Lung (tissue), 12 donors: ENCODE measurements around the gene SLC25A27. TPM values are rescaled to one million over a fixed set of nuclear protein-coding genes. Genes with fewer than 3 reads are reported as not detected.

ENCODE experiments used
- ATAC-seq: fragments of 200-7000 bp; cut with Tn5 transposase; one replicate; pipeline ENCODE4 v1.9.1; 2020; ENCODE audit warnings: moderate number of reproducible peaks; ENCODE audit not compliant: insufficient read depth, low FRiP score
- DNase-seq, 3 donors: peaks; one replicate each; pipeline ENCODE4 v3.0.0-alpha.2; 2013 to 2017
- H3K27ac ChIP-seq, 2 donors: one replicate each; pipeline ENCODE4 v1.5.1; 2013; ENCODE audit warnings: mild to moderate bottlenecking in 2 of 2, moderate library complexity in 2 of 2, control low read depth in 1 of 2, inconsistent platforms in 1 of 2, low read depth in 1 of 2, low read length in 1 of 2
- H3K27me3 ChIP-seq, 3 donors: one replicate each; pipeline ENCODE4 v1.5.1; 2013; ENCODE audit warnings: low read length in 2 of 3; ENCODE audit not compliant: control insufficient read depth in 3 of 3, insufficient read depth in 3 of 3
- H3K36me3 ChIP-seq, 4 donors: one replicate each; pipeline ENCODE4 v1.5.1; 2013; ENCODE audit warnings: low read length in 4 of 4, mild to moderate bottlenecking in 1 of 4, moderate library complexity in 1 of 4; ENCODE audit not compliant: control insufficient read depth in 4 of 4, insufficient read depth in 4 of 4
- H3K4me1 ChIP-seq, 5 donors: one replicate each; pipeline ENCODE4 v1.5.1; 2013; ENCODE audit warnings: low read length in 5 of 5, mild to moderate bottlenecking in 2 of 5, moderate library complexity in 1 of 5; ENCODE audit not compliant: control insufficient read depth in 5 of 5, insufficient read depth in 5 of 5
- H3K4me3 ChIP-seq: one replicate; pipeline ENCODE4 v1.5.1; 2013; ENCODE audit warnings: mild to moderate bottlenecking, control low read depth, moderate library complexity
- H3K9ac ChIP-seq, 2 donors: one replicate each; pipeline ENCODE4 v1.5.1; 2013; ENCODE audit warnings: low read length in 2 of 2, control low read depth in 1 of 2; ENCODE audit not compliant: insufficient read depth in 1 of 2
- H3K9me3 ChIP-seq, 4 donors: one replicate each; pipeline ENCODE4 v1.5.1; 2013; ENCODE audit warnings: low read length in 3 of 4, mild to moderate bottlenecking in 1 of 4, moderate library complexity in 1 of 4; ENCODE audit not compliant: control insufficient read depth in 4 of 4, insufficient read depth in 3 of 4
- CTCF ChIP-seq: IDR thresholded peaks from 2 replicates; pipeline ENCODE4 v1.5.1; 2012; ENCODE audit warnings: mild to moderate bottlenecking; ENCODE audit errors: control extremely low read depth, extremely low read depth
- WGBS, 2 donors: extraction: QIAGEN DNeasy Blood & Tissue Kit; methylation state at CpG; one replicate each; pipeline ENCODE4 v1.1.7; 2013; 5-methylcytosine and 5-hydroxymethylcytosine counted together
- polyA plus RNA-seq, 2 donors: library from polyadenylated mRNA; stranded (reverse); fragments of 200-250 nt; gene quantifications; one replicate each; pipeline ENCODE4 v1.2.1, GENCODE V29; 2013
- total RNA-seq, 2 donors: library from RNA; depleted of rRNA in 1 of 2; stranded (reverse); fragments of >200 nt in 1 of 2; gene quantifications; one replicate each; pipeline ENCODE4 v1.2.1, GENCODE V29; 2014 to 2021
- donor health status: control.
- donor health status: control.
- donor health status: Bipolar disorder and iron deficiency.
- donor health status: healthy.
- donor health status: DM: yes; HTN: yes; CAD: no.

The SLC25A27 gene
- total and polyA plus RNA-seq, 4 donors, result 2.9 to 99.3 (median 12.2) TPM

- no peak overlapping the region for H3K4me3 ChIP-seq
- H3K9me3 ChIP-seq, result no peaks in the 10 kb centered on the region
- WGBS, 2 donors, result 24 to 33% methylated on average over 8 of the region's 8 CpGs
- peaks cover 0 to 25% (median 0%) of the 10 kb centered on the region in 5 donors for H3K4me1 ChIP-seq
- no peaks in the 10 kb centered on the region for H3K36me3 ChIP-seq
- DNase-seq (peak in 2 of 3 donors; percentile 63 to 72), ATAC-seq (no peak)
- TF ChIP-seq CTCF, result no peak
- peak overlapping the region; percentile 80 to 93 for H3K9ac ChIP-seq
- peak overlapping the region in 1 of 2 donors; percentile 81 for H3K27ac ChIP-seq
- no peaks in the 10 kb centered on the region for H3K27me3 ChIP-seq
Measured at GRCh38 chr6:46651816-46652215, 959 bp upstream of the SLC25A27 start.

- Histone ChIP-seq H3K9ac (peak overlapping the region; percentile 80 to 93), H3K4me3 (peak overlapping the region; percentile 94), H3K27me3 (no peaks in the 10 kb centered on the region), H3K27ac (peak overlapping the region; percentile 81 to 82), H3K36me3 (no peaks in the 10 kb centered on the region), H3K4me1 (peaks cover 0 to 25% (median 0%) of the 10 kb centered on the region in 5 donors), H3K9me3 (no peaks in the 10 kb centered on the region)
- ATAC-seq (no peak), DNase-seq (no peak)
- 3 to 4% methylated on average over 6 of the region's 6 CpGs for WGBS, 2 donors
- no peak for TF ChIP-seq CTCF
Measured at GRCh38 chr6:46652232-46652602, 558 bp upstream of the SLC25A27 start.

GRCh38 chr6:46653439-46654195, 842 bp downstream of the SLC25A27 start:
- DNase-seq, result peak in 2 of 3 donors; percentile 70 to 76
- WGBS, 2 donors, result 23 to 33% methylated on average over 10 of the region's 10 CpGs
- peaks cover 0 to 25% (median 0%) of the 10 kb centered on the region in 5 donors for H3K4me1 ChIP-seq
- H3K4me3 ChIP-seq, result peak overlapping the region; percentile 94
- no peaks in the 10 kb centered on the region for H3K9me3 ChIP-seq
- no peaks in the 10 kb centered on the region for H3K27me3 ChIP-seq
- no peaks in the 10 kb centered on the region for H3K36me3 ChIP-seq
- H3K9ac ChIP-seq, result peak overlapping the region in 1 of 2 donors; percentile 14
- TF ChIP-seq CTCF, result no peak
- no peak for ATAC-seq
- H3K27ac ChIP-seq, result peak overlapping the region; percentile 89 to 90
